H1 (cell line): ENCODE measurements around the gene ZFPL1. TPM values are rescaled to one million over a fixed set of nuclear protein-coding genes. Genes with fewer than 3 reads are reported as not detected.

ENCODE experiments used
- BCL11A ChIP-seq, 2 experiments: IDR thresholded peaks; one replicate each; pipeline ENCODE4 v1.6.1; 2011; ENCODE audit warnings: low read depth in 2 of 2, low read length in 2 of 2, mild to moderate bottlenecking in 2 of 2
- CHD7 ChIP-seq: fragments of 300-600 bp; sonication (generic); IDR thresholded peaks from 2 replicates; pipeline ENCODE4 v1.7.1; 2012; ENCODE audit warnings: low read length, moderate library complexity, mild to moderate bottlenecking, inconsistent platforms; ENCODE audit not compliant: insufficient replicate concordance
- CTCF ChIP-seq, 3 experiments: IDR thresholded peaks; 1 replicate in 2 of 3; 2 replicates in 1 of 3; pipeline versions ENCODE4 v1.5.1 to v1.6.1; 2011; ENCODE audit warnings: low read length in 3 of 3, mild to moderate bottlenecking in 3 of 3, inconsistent platforms in 2 of 3, low read depth in 1 of 3, moderate library complexity in 1 of 3; ENCODE audit not compliant: insufficient read depth in 1 of 3; ENCODE audit errors: control extremely low read depth in 1 of 3
- EGR1 ChIP-seq: IDR thresholded peaks from 2 replicates; pipeline ENCODE4 v1.6.1; 2011; ENCODE audit warnings: low read depth, low read length, borderline replicate concordance
- EP300 ChIP-seq, 2 experiments: IDR thresholded peaks; 1 replicate in 1 of 2; 2 replicates in 1 of 2; pipeline ENCODE4 v1.6.1; 2011 to 2012; ENCODE audit warnings: low read depth in 2 of 2, low read length in 2 of 2, mild to moderate bottlenecking in 2 of 2, borderline replicate concordance in 1 of 2, inconsistent platforms in 1 of 2, moderate library complexity in 1 of 2
- PHF8 ChIP-seq: fragments of 200-600 bp; sonication (generic); conservative IDR thresholded peaks from 2 replicates; pipeline ENCODE4 v1.7.1; 2012; ENCODE audit warnings: low read depth, mild to moderate bottlenecking, inconsistent platforms, low read length, moderate library complexity
- SIRT6 ChIP-seq: IDR thresholded peaks from one replicate; pipeline ENCODE4 v1.7.1; 2012; ENCODE audit warnings: low read length, inconsistent platforms
- SP1 ChIP-seq: IDR thresholded peaks from 2 replicates; pipeline ENCODE4 v1.6.1; 2011; ENCODE audit warnings: low read depth, low read length
- SRF ChIP-seq: IDR thresholded peaks from 2 replicates; pipeline ENCODE4 v1.6.1; 2011; ENCODE audit warnings: mild to moderate bottlenecking, low read depth, low read length, moderate library complexity
- TAF7 ChIP-seq: optimal IDR thresholded peaks from 2 replicates; pipeline ENCODE3; 2011; ENCODE audit warnings: low read depth, mild to moderate bottlenecking, inconsistent platforms, low read length, moderate library complexity, borderline replicate concordance
- polyA plus RNA-seq, 7 experiments: library from polyadenylated mRNA; depleted of rRNA in 3 of 7; stranded (reverse) in 5 of 7; unstranded in 2 of 7; fragments of >200 nt in 5 of 7; fragments of 200-250 nt in 2 of 7; gene quantifications; 1 replicate in 5 of 7; 2 replicates in 1 of 7; 4 replicates in 1 of 7; pipeline versions ENCODE4 v1.2.1 to v1.2.3, GENCODE V29; 2011 to 2013; ENCODE audit warnings: missing spikeins in 2 of 7, mixed read lengths in 2 of 7
- total RNA-seq: library from RNA; stranded (reverse); fragmentation: NEBNext Ultra II Directional; extraction: Animal tissue kit (Norgen Biotek cat#: 25700); gene quantifications from 2 replicates; pipeline ENCODE4 v1.2.1, GENCODE V29; 2021

Gene ZFPL1
- total and polyA plus RNA-seq, 2 of the 8 experiments (the other 6 are each of a cell fraction or from before 2014, with no cell fraction given) = 21.5 to 76.8 TPM

- TF ChIP-seq CHD7 (no peak), BCL11A (IDR thresholded peaks at IDR 0.05; ENCODE audit: low read depth in 2 of 2, low read length in 2 of 2) (no peak), SP1 (no peak), EGR1 (no peak), CTCF (IDR thresholded peaks at IDR 0.05; ENCODE audit: control extremely low read depth in 1 of 3, insufficient read depth in 1 of 3, low read depth in 1 of 3, low read length in 3 of 3) (no peak), EP300 (IDR thresholded peaks at IDR 0.05; ENCODE audit: borderline replicate concordance in 1 of 2, low read depth in 2 of 2, low read length in 2 of 2) (no peak), PHF8 (no peak), SRF (no peak), TAF7 (no peak), SIRT6 (no peak)
These were observed 35.6 kb downstream of the ZFPL1 start (continued) for GRCh38 chr11:65119670-65119995.
